ENCODE results near the gene HS3ST6. TPM values are rescaled to one million over a fixed set of nuclear protein-coding genes. Genes with fewer than 3 reads are reported as not detected.
"Not testable (repeated sequence)": the region's sequence is repeated elsewhere in the genome, so short reads cannot be mapped to it uniquely, and the experiment has no call there.

HS3ST6 gene
- total and polyA plus RNA-seq, 2 of the 13 experiments (the other 11 are each of a cell fraction or from before 2014, with no cell fraction given), result not detected

GRCh38 chr16:1881172-1881571 is 37.0 kb downstream of the HS3ST6 start:
- WGBS (ENCODE audit: low lambda C conversion rate), result 15% methylated on average over 8 of the region's 9 CpGs
- in situ Hi-C loops (cut with HindIII; ENCODE audit: extremely low pct_ligation_motif_present, low pct_unique_long_range_greater_than_20kb); H3K36me3 ChIP-seq (replicated peaks in 1 of 2; ENCODE audit: control insufficient read depth in 1 of 2, insufficient read depth in 2 of 2, low read length in 2 of 2); BruUV-seq (replicated peaks); CTCF ChIA-PET (ENCODE audit: low intra/inter-chr PET ratio, low total read pairs); H2AFZ ChIP-seq (ENCODE audit: low read length); ATAC-seq; H3K27ac ChIP-seq (ENCODE audit: extremely low read length, insufficient read depth, low read length); H3K79me2 ChIP-seq (ENCODE audit: insufficient read depth, low read length); DNase-seq (ENCODE audit: low spot score); H3K9ac ChIP-seq (ENCODE audit: insufficient read depth, low read depth, low read length); intact Hi-C loops (cut with micrococcal nuclease; ENCODE audit: unreplicated experiment); H3K4me2 ChIP-seq (ENCODE audit: low read depth, low read length); H4K20me1 ChIP-seq (ENCODE audit: insufficient read depth, low read length); POLR2A ChIA-PET; H3K4me3 ChIP-seq (replicated peaks in 1 of 3; ENCODE audit: insufficient read depth in 1 of 3, low read depth in 2 of 3, low read length in 3 of 3); FAIRE-seq; H3K27me3 ChIP-seq (ENCODE audit: control insufficient read depth in 1 of 2, insufficient read depth in 2 of 2, low read length in 2 of 2); H3K9me3 ChIP-seq (ENCODE audit: low read length): not testable (repeated sequence)
- peaks cover 31% of the 10 kb centered on the region for H3K4me1 ChIP-seq (ENCODE audit: insufficient read depth, low read length)
- TF ChIP-seq ZNF770 (CRISPR knock-in tag; IDR thresholded peaks at IDR 0.05) (peak; percentile 50; the same call in 1 of the 2 replicates), ZMYM3 (CRISPR knock-in tag; IDR thresholded peaks at IDR 0.05) (peak; percentile 18; the same call in 1 of the 2 replicates), ZNF460 (CRISPR knock-in tag; IDR thresholded peaks at IDR 0.05; ENCODE audit: borderline replicate concordance) (peak; percentile 73; the same call in 1 of the 2 replicates)

GRCh38 chr16:1879477-1879876 is 38.7 kb downstream of the HS3ST6 start:
- H3K79me2 ChIP-seq (ENCODE audit: insufficient read depth, low read length), result no peaks in the 10 kb centered on the region
- CTCF ChIA-PET (ENCODE audit: low intra/inter-chr PET ratio, low total read pairs), result no interaction called here
- no peak overlapping the region for H3K27ac ChIP-seq (ENCODE audit: extremely low read length, insufficient read depth, low read length)
- in situ Hi-C loops (cut with HindIII; ENCODE audit: extremely low pct_ligation_motif_present, low pct_unique_long_range_greater_than_20kb), result no loop called here
- H3K9me3 ChIP-seq (ENCODE audit: low read length), result no peaks in the 10 kb centered on the region
- peaks cover 29% of the 10 kb centered on the region for H3K4me1 ChIP-seq (ENCODE audit: insufficient read depth, low read length)
- BruUV-seq (replicated peaks), result no TSS peak
- intact Hi-C loops (cut with micrococcal nuclease; ENCODE audit: unreplicated experiment), result no loop called here
- H4K20me1 ChIP-seq (ENCODE audit: insufficient read depth, low read length), result no peaks in the 10 kb centered on the region
- ATAC-seq, result no peak
- no peak overlapping the region for H2AFZ ChIP-seq (ENCODE audit: low read length)
- H3K36me3 ChIP-seq (replicated peaks in 1 of 2; ENCODE audit: control insufficient read depth in 1 of 2, insufficient read depth in 2 of 2, low read length in 2 of 2), result no peaks in the 10 kb centered on the region
- DNase-seq (ENCODE audit: low spot score), result no peak
- H3K4me3 ChIP-seq (replicated peaks in 1 of 3; ENCODE audit: insufficient read depth in 1 of 3, low read depth in 2 of 3, low read length in 3 of 3), result no peak overlapping the region
- WGBS (ENCODE audit: low lambda C conversion rate), result 25% methylated on average over 2 of the region's 2 CpGs
- POLR2A ChIA-PET, result interaction anchor here (1.0 to 1.2 kb wide), 2 partner anchors 85 kb away, joined by 4 to 5 read pairs; partner anchors contain the start of gene RPS2
- peaks cover 2 to 8% of the 10 kb centered on the region in 2 experiments; a peak in 4 of 5 replicates for H3K27me3 ChIP-seq (ENCODE audit: control insufficient read depth in 1 of 2, insufficient read depth in 2 of 2, low read length in 2 of 2)
- FAIRE-seq, result peak; percentile 47
- no peak overlapping the region for H3K9ac ChIP-seq (ENCODE audit: insufficient read depth, low read depth, low read length)
- H3K4me2 ChIP-seq (ENCODE audit: low read depth, low read length), result no peak overlapping the region
- no peak for TF ChIP-seq CREB1 (IDR thresholded peaks at IDR 0.05)
- TF ChIP-seq CREB1 (CRISPR knock-in tag; IDR thresholded peaks at IDR 0.05), result no peak
- TF ChIP-seq ZNF33A (CRISPR knock-in tag; IDR thresholded peaks at IDR 0.05; ENCODE audit: borderline replicate concordance), result no peak
- no peak for TF ChIP-seq MTA3 (CRISPR knock-in tag; IDR thresholded peaks at IDR 0.05)
- TF ChIP-seq IRF9 (CRISPR knock-in tag; IDR thresholded peaks at IDR 0.05; ENCODE audit: borderline replicate concordance), result no peak
